NCI-H2107 treated with DMSO at 0.1 percent for 48 hours (cell line): ENCODE results near the gene FAP.

Source experiments
- DNase-seq: peaks from one replicate; lab custom pipeline; 2025; ENCODE audit not compliant: unreplicated experiment; lab: John Stamatoyannopoulos, UW

The FAP gene

DNA sequence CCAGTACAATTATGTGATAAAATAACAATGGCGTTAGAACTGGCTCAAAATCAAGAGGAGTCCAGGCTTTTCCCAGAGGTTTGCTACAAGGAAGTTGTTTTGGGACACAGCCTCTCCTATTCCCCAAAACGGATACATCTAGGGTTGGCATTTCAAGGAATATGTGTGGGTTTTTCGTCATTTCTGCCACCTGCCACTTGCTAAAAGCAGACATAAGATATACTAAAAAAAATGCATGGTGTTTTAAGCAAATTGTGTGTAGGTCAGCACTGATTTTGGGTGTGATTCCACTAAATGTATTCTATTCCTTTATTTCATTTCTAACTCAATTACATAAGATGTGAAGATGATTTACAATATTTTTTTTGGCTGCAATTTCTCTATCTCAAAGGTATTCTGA is 54.8 kb downstream of the FAP start:
- DNase-seq: no peak

DNA sequence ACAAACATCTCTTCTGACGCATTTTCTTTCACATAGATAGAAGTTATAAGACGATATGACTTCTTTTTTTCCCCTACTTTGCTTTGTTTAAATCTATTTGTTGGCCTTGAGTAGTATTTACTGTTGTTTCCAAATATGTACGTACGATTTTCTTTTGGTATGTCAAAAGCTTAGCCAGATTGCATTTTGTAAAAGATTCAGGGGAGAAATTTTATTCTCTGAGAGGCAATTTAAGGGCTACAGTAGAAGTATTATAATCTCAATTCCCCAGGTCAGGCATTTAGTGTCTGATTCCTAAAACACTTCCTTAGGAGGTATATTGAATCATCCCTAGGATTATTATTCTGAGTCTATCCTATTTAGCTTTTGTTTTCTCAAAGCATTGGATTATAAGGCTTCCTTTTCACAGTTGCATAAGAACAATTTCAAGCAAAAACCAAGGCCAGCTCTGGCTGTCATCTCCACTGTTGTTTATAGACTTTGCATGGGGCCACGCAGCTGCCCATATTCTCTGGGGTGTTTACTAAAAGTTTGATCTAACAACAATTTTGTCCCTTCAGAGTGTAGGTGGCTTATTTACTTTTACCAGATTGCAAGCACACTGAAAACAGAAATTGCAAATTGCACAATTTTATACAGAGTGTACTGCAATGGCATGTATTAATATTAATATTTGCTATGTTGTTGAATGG is 57.6 kb downstream of the FAP start:
- DNase-seq: no peak

DNA sequence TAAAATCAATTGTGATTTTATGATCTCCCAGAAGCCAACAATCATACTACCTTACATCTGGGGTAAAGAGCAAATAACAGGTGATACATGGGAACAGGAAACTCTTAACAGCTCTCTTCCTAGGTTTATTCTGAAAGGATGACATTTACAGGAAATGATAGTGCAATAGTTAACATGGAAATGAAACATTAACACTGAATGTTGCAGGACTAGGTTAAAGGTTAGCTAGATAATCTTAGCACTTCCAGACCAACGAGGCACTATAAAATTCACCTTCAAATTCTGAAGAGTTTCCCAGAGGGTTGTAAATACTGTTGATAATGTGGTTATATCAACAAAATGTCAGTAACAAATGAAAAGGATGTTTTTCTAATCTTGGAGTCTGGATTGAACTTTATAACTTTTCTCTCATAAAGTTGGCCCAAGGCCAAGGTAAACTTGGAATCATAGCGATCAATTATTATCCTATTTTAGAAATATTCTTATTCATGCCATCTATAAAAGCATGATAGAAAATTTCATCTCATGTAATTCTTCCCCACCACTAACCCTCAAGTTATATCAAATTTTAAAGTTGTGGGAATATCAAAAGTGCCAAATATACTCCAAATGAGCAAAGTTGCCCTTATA is 58.3 kb downstream of the FAP start:
- DNase-seq: no peak

DNA sequence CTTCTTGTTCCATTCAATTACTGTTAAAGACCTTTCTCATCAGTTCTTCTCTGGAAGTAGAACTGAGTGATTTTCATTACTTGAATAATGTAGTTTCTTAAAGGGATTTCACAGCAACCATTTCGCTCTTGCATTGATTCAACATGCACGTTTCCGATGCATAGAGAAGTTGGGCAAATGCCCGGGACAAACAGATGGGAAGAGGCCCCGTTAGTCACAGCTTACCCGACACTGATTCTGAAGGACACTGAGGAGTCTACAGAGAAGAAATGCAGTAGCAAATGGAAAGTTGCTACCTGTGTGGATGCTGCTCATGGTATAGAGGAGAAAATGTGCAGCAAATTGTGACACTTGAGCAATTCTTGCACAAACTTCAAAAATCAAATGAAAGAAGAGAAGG is 58.9 kb downstream of the FAP start:
- no peak for DNase-seq

DNA sequence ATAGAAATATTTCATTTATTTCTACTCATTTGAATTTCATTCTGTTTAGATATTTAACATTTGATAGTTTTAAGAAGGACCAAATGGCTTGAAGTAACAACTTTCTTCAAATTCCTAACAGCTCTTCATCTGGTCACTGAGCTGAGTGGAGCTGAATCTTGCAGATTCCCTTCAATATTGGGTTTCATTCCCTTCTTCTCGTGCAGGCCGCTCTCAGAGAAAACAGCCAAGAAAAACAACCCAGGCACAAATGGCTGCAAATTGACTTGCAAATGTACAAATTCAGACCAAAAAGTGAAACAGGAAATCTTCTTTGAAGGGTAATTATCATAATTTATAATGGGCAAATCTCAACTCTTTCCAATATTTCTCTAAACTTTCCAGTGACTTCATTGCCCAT is 60.9 kb downstream of the FAP start:
- no peak for DNase-seq

DNA sequence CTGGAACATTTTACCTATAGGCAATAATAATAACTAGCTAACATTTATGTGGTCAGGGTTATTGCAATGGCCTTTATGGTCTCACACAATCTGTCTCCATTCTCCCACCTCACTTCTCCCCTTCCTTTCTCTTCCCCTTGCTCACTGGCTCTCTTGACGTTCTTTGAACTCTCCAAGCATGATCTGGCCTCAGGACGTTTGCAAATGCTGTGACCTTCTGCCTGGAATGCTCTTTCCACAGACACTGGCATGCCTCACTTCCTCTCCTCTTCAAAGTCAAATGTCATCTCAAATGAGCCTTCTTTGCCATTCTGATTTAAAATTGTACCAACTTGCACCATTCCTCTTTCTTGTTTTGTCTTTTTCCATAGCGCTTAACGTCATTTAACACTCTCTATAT is 65.9 kb downstream of the FAP start:
- no peak for DNase-seq

DNA sequence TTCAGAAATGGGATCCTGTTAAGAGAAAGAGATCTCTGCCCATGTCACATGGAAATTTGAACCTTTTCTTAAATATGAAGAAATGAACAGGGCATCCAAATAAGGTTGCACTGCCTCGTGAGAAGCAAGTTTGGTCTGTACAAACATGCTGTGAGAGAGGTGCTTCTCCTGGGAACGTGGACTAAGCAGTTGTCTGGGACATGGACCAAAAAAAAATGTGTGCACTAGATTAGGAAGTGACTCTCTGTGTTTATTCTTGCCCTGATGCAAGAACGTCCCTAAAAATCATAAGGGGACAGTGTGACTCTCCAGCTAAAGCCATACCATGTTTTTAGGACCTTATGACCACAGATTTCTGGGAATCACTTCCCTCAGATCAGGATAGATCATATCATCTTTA is 67.5 kb downstream of the FAP start:
- DNase-seq: no peak

DNA sequence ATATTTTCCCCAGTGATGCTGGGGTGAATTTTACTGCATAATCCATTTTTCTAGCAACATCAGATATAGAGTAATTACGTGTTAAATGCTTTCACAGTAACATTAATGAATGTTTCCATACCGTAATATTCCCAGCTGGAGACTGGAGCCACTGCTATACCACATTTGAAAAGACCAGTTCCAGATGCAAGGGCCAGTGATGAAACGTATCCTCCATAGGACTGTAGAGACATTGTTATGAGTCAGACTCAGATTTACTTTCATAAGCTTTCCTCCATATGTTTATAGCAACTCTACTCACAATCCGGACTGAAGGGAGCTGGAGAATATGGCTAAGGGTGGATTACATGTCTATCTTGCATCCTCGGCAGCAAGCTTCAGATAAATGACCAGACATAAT is 68.5 kb downstream of the FAP start:
- no peak for DNase-seq

DNA sequence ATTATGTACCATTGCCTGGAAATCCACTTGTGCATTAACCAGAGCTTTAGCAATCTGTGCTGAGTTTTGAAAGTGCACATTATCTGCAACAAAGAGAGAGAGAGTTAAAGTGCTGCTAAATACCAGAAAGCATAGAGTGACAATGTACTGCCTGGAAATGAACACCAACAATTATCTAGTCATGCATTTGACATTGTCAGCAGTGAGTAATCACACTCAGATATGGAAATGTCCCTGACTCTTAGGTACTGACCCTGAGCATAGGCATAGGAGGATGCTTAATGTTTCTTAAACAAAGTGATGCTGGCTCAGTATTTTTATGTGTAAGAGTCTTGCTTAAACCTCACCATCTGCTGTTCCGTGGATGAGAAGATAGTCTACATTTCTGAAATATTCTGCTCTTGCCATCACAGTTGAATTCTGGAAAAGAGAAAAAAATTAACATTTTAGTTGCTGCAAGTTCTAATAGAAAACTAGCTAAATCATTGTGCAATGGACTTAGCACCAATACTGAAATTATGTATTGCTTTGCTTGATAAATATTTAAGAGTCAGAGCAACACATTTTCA is 70.4 kb downstream of the FAP start:
- DNase-seq: no peak

DNA sequence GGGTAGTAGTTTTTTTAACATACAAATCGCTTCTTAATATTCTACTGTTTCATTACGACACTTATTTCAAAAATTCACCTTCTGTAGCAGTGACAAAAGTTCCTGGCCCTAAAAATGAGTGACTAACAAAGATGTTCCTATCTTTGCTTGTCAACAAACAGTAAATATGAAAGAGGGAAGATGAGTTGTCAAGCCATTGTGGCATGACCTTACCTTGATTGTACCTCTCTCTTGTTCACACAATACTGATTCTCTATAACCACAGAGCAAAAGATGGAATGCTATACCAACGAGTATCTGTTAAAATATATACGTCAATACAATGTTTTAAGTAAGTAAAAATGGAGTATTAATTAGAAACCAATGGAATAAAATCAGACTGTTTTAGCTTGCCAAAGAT is 76.5 kb downstream of the FAP start:
- no peak for DNase-seq

DNA sequence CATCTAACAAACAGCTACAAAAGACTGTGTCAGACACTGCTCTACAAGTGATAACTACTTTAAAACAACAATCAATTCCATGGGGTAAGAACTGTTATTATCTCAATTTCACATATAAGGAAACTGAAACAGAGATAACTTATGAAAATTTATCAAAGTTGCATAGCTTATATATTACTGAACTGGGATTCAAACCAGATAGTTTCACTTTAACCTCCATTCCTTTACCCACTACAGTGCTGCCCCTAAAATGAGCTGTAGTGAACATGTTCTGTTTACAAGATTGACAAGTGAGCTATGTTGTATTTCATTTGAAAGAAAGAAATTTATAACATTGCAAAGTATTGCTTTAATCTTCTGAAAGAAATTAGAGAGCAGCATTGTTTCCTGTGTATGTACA is 77.1 kb downstream of the FAP start:
- DNase-seq: no peak

DNA sequence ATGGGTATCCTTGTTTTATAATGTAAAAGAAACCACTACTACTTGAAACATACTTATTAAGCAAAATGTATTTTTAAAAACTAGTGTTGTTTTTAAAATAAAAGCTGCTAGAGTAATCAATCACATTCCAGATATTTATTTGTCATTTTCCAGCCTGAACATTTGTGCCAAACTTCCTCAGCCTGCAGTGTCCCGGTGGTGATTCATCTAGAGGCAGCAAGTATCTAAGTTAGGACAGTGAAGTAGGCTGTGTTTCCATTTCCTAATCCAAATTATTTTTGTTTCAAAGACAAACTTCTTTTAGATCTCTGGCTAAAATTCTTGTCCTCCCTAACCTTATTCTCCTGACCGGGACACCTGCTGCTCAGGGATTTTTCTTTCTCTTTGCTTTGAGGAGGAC is 78.4 kb downstream of the FAP start:
- DNase-seq: no peak

DNA sequence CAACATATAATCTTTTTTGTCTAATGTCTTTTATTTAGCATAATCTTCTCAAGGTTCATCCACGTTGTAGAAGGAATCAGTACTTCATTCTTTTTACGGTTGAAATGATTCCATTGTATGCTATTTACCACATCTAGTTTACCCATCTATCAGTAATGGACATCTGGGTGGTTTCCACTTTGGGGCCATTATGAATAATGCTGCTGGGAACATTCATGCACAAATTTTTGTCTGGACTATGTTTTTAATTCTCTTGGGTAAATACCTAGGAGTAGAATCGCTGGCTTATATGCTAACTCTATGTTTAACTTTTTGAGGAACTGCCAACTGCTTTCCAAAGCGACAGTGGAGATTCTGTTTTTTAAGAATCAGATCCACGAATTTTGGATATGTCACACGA is 83.8 kb downstream of the FAP start:
- DNase-seq: no peak

DNA sequence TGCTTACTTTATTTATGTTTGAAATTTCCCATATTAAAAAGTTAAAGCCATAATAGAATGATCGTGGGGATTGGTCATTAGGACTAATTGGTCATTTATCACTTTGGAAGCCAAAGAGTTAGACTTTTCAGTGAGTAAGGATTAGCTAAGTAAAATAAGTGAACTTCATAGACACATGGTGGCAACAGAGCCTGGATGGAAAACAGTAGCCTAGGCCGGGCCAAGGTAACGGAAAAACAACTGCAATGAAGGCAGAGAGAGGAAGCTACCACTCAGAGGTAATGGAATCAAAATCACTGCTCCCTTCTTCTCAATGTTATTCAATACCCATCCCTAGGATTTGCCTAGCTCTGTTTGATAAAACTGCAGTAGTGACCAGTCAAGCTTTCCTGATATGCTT is 87.1 kb downstream of the FAP start:
- no peak for DNase-seq

DNA sequence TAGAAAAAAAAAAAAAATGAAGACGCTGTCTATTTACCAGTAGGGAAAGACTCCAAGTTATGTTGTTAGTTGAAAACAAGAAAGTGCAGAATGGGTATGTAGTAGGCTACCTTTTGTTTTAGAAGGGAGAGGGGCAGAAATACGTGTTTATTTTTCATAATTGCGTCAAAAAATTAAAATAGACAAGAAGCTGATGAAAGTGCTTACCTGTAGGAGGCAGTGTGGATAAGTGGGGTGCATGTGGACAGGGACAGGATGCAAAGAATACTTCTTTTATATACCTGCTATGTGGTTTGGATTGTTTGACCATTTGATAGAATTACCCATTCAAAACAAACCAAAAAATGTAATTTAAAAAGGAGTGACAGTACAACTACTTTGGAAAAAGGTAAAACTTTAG is 88.2 kb downstream of the FAP start:
- DNase-seq: no peak

DNA sequence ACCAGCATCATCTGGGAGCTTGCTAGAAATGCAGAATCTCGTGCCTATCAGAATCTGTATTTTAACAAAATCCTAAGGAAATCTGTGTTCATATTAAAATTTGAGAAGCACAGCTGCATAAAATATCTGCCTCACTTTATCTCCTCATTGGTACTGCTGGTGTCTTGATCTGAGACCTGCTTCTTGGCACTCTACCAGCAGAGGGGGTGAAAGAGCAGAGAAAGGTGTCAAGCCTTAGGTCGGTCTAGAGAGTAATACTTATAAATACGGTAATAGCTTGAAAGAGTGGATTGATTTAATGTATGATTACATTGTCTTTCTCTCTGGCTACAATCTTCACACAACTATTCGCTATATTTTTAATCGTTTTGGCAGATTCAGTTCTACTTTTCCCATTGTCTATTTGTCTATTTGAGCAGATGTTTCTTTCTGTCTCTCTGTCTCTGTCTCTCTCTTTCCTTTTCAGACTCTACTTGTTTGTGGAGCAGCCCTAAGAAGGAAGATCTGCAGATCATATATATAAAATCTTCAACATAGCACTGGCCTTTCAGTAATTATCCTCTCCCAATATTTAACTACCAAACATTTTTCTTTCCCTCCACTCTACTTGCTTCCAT is 89.5 kb downstream of the FAP start:
- DNase-seq: peak; percentile 25

DNA sequence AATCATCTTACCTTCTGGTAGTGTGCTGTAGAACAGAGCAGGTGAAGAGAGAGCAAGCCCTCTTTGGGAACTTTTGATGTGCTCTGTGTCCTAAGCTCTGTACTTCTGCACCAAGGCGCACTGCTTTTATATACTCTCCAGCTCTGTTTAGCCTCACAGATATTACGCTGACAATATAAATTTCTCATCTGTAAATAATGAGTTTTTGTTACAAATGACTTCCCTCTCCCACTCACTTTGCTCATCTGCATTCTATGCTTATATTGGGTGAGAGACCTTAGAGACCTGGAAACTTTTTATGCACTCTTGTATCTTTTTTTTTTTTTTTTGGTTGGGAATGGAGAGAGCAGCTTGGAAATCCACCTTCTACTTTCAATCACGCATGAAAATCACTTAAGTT is 91.1 kb downstream of the FAP start, which contains the start of gene GCG:
GCG (minus strand) TSS at position 101 of the 400 bp plus-strand sequence. CDS start 3,069 bp downstream, outside the sequence.
- DNase-seq: no peak

DNA sequence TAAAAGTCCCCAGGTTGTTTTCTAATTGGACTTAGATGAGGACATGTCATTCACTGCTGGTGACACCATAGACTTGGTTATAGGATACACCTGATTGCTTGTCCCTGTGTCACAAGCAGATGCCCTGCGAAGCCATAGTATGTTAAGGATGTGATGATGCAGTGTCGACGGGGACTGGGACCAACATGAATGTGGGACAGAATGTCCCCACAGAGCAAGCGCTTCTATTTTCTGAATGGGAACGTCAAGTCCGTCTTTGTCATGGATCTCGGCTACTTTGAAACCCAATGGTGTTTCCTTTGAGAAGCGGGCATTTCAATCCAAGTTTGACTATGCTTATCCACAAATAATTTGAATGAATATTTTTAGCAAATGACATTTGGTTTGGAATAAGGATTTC is 93.3 kb downstream of the FAP start:
- no peak for DNase-seq

DNA sequence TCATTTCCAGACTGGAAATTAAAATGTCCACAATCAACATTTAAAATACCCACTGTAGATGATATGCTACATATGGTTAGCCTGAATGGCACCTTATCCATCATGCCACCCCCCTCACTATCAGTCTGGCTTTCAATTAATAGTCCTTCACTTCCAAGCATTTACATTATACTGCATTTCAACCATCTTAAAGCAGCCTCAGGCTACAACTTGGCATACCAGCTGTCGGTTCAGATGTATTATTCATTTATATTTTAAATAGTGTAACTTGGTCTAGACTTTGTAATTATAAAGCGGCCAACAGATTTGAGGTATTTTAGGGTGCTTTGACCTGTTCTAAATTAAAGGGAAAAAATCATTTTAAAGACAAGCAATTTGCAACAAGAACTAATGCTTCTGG is 93.8 kb downstream of the FAP start:
- DNase-seq: no peak

DNA sequence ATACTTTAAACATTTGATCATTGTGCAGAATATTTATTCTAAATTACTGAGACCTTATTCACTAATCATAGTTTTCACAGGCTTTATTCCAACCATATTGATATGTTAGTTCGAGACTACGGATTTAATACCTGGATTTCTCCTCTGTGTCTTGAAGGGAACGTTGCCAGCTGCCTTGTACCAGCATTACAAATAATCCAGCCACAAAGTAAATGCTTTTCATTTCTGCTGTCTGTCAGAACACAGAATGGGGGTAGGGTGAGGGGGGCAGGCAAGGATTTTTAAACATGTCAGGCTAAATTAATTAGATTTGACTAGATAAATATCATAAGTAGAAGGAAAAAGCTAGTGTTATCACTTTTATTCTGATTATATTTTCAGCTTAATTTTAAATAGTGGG is 94.3 kb downstream of the FAP start:
- no peak for DNase-seq

DNA sequence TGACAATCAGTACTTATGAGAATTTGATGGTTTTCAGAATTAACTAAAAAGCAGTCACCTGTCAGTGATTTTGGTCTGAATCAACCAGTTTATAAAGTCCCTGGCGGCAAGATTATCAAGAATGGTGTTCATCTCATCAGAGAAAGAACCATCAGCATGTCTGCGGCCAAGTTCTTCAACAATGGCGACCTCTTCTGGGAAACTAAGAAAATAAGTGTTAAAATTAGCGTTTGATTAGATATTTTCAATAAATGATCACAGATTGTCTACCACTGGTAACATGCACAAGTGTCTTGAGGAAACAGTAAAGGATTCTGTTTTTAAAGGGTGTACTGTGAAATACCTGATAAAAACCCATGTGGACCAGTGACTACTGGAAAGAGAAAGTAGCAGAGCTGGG is 99.3 kb downstream of the FAP start:
- no peak for DNase-seq

DNA sequence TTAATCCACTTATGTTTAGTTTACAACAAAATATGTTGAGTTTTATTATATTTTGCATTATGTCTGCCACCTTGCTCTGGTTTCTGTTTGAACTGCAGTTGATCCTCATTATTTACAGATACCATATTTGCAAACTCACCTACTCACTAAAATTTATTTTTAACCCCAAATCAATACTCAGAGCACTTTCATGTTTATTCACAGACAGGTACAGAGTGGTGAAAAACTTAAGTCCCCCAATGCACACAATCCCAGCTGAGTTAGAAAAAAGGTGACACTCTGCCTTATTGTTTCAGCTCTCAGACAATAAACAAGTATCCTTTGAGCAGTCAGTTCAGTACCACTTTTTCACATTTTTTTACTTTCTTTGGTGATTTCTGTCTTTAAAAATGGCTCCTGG is 104.9 kb downstream of the FAP start:
- no peak for DNase-seq
